ENCODE results near the gene SLC9A3. TPM values are rescaled to one million over a fixed set of nuclear protein-coding genes. Genes with fewer than 3 reads are reported as not detected.

The SLC9A3 gene
- total RNA-seq, 4 donors from 2014 or later, result 1.7 to 5.0 (median 2.8) TPM

GRCh38 chr5:432928-433791, 91.1 kb downstream of the SLC9A3 start:
- 74% methylated on average over 18 of the region's 23 CpGs for WGBS
- intact Hi-C loops (cut with DNase I), result no loop called here
- no peak for DNase-seq (ENCODE audit: extremely low spot score)

GRCh38 chr5:432201-432927, 91.9 kb downstream of the SLC9A3 start:
- intact Hi-C loops (cut with DNase I), result no loop called here
- Histone ChIP-seq H3K27ac (replicated peaks in 1 of 4) (no peak overlapping the region), H3K27me3 (peaks cover 0 to 63% (median 0%) of the 10 kb centered on the region in 4 donors), H3K4me1 (peaks cover 0 to 6% (median 3%) of the 10 kb centered on the region in 4 donors), H3K4me3 (no peak overlapping the region), H3K9me3 (no peaks in the 10 kb centered on the region), H3K36me3 (no peaks in the 10 kb centered on the region)
- TF ChIP-seq CTCF (IDR thresholded peaks at IDR 0.05) (no peak), EP300 (IDR thresholded peaks at IDR 0.05) (no peak), POLR2A (IDR thresholded peaks at IDR 0.05; ENCODE audit: low read depth) (no peak), POLR2AphosphoS5 (IDR thresholded peaks at IDR 0.05) (no peak)
- no peak for DNase-seq (ENCODE audit: extremely low spot score)
- WGBS, result 82% methylated on average over 17 of the region's 18 CpGs

More at GRCh38 chr5:432928-433791, 91.1 kb downstream of the SLC9A3 start:
- H3K4me1 ChIP-seq, result peaks cover 0 to 6% (median 3%) of the 10 kb centered on the region in 4 donors
- H3K4me3 ChIP-seq, result no peak overlapping the region
- H3K27me3 ChIP-seq, result peaks cover 0 to 67% (median 0%) of the 10 kb centered on the region in 4 donors
- H3K9me3 ChIP-seq, result no peaks in the 10 kb centered on the region
- no peaks in the 10 kb centered on the region for H3K36me3 ChIP-seq
- H3K27ac ChIP-seq (replicated peaks in 1 of 4), result no peak overlapping the region
- TF ChIP-seq POLR2A (IDR thresholded peaks at IDR 0.05; ENCODE audit: low read depth), result no peak
- no peak for TF ChIP-seq EP300 (IDR thresholded peaks at IDR 0.05)
- no peak for TF ChIP-seq CTCF (IDR thresholded peaks at IDR 0.05)
- TF ChIP-seq POLR2AphosphoS5 (IDR thresholded peaks at IDR 0.05), result no peak

- Histone ChIP-seq H3K4me3 (no peak overlapping the region), H3K4me1 (peaks cover 0 to 6% (median 3%) of the 10 kb centered on the region in 4 donors), H3K36me3 (no peaks in the 10 kb centered on the region), H3K27me3 (peaks cover 0 to 57% (median 0%) of the 10 kb centered on the region in 4 donors), H3K9me3 (no peaks in the 10 kb centered on the region), H3K27ac (replicated peaks in 1 of 4) (no peak overlapping the region)
- TF ChIP-seq POLR2A (IDR thresholded peaks at IDR 0.05; ENCODE audit: low read depth) (no peak), CTCF (IDR thresholded peaks at IDR 0.05) (no peak), EP300 (IDR thresholded peaks at IDR 0.05) (no peak), POLR2AphosphoS5 (IDR thresholded peaks at IDR 0.05) (no peak)
- WGBS, result 91% methylated on average over 3 of the region's 4 CpGs
- intact Hi-C loops (cut with DNase I), result no loop called here
- no peak for DNase-seq (ENCODE audit: extremely low spot score)
Measured at GRCh38 chr5:431711-432050, 92.6 kb downstream of the SLC9A3 start.

- H3K27me3 ChIP-seq, result peaks cover 0 to 52% (median 0%) of the 10 kb centered on the region in 4 donors
- 51% methylated on average over 11 of the region's 18 CpGs for WGBS
- no peak overlapping the region for H3K4me3 ChIP-seq
- no peak overlapping the region for H3K27ac ChIP-seq (replicated peaks in 1 of 4)
- no peak for TF ChIP-seq EP300 (IDR thresholded peaks at IDR 0.05)
- TF ChIP-seq CTCF (IDR thresholded peaks at IDR 0.05), result peak; percentile 53 to 56 (median 53)
- DNase-seq (ENCODE audit: extremely low spot score), result no peak
- H3K4me1 ChIP-seq, result peaks cover 0 to 6% (median 3%) of the 10 kb centered on the region in 4 donors
- intact Hi-C loops (cut with DNase I), result no loop called here
- no peaks in the 10 kb centered on the region for H3K36me3 ChIP-seq
- no peaks in the 10 kb centered on the region for H3K9me3 ChIP-seq
Measured at GRCh38 chr5:431001-431710, 93.1 kb downstream of the SLC9A3 start.

Data from esophagus muscularis mucosa (tissue), 4 donors.